ENCODE measurements around the gene SARDH. TPM values are rescaled to one million over a fixed set of nuclear protein-coding genes. Genes with fewer than 3 reads are reported as not detected.

SARDH gene
- polyA plus RNA-seq, 6 donors from 2014 or later: 0.21 TPM; not detected in 5

DNA sequence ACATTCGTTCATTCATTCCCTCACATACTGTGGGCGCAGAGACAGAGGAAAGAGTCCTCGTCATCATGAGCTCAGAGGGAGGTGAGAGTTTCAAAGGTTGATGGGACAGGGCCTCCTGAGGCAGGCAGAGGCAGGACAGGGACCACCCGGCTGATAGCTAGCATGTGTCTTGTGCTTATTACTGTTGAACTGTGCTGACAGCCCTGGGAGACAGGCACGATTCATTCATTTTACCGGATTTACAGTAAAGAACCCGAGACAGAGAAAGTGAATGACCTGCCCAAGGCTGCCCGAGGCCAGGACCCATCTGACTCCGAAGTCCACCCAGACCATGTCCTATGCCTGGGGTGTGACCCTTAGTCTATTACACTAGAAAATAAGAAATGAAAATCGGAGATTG, 124.1 kb downstream of the SARDH start:
- Mint-ChIP-seq H3K9me3 (no peaks in the 10 kb centered on the region), H3K27me3 (peaks cover 57 to 89% (median 84%) of the 10 kb centered on the region in 3 donors), H3K27ac (no peak overlapping the region), H3K4me1 (peaks cover 0 to 6% (median 0%) of the 10 kb centered on the region in 3 donors), H3K4me3 (no peak overlapping the region), H3K36me3 (no peaks in the 10 kb centered on the region)
- no peak for ATAC-seq (ENCODE audit: low read depth in 2 of 2)
- DNase-seq: no peak

Other genes starting within 250 kb of the SARDH start
- gene MYMK, start 213.4 kb downstream of the SARDH start, polyA plus RNA-seq (ENCODE audit: low read depth in 6 of 6): not detected
- not detected for gene ADAMTSL2, start 203.6 kb downstream of the SARDH start, polyA plus RNA-seq (ENCODE audit: low read depth in 6 of 6)
- gene FAM163B, start 129.0 kb downstream of the SARDH start, polyA plus RNA-seq (ENCODE audit: low read depth in 6 of 6): not detected
- gene DBH, start 102.0 kb downstream of the SARDH start, polyA plus RNA-seq (ENCODE audit: low read depth in 6 of 6): not detected